T-helper 2 cell (primary cell): ENCODE results near the gene RAD51B.
"Not testable (repeated sequence)": the region's sequence is repeated elsewhere in the genome, so short reads cannot be mapped to it uniquely, and the experiment has no call there.

Source experiments
- DNase-seq, 5 experiments: peaks; one replicate each; pipeline versions ENCODE4 v3.0.0 to v3.0.0-alpha.2; 2012 to 2022

RAD51B gene

GRCh38 chr14:68084256-68084655, 264.7 kb downstream of the RAD51B start:
- no peak for DNase-seq

GRCh38 chr14:68085742-68086141, 266.2 kb downstream of the RAD51B start:
- DNase-seq: no peak

GRCh38 chr14:68088451-68088854, 268.9 kb downstream of the RAD51B start:
- DNase-seq: peak in 1 of 5 experiments; percentile 10

- no peak for DNase-seq
Measured at GRCh38 chr14:68089146-68089731, 269.7 kb downstream of the RAD51B start.

GRCh38 chr14:68094158-68094557, 274.6 kb downstream of the RAD51B start:
- no peak for DNase-seq

- DNase-seq: no peak
Measured at GRCh38 chr14:68094752-68095151, 275.2 kb downstream of the RAD51B start.

GRCh38 chr14:68097727-68098126, 278.1 kb downstream of the RAD51B start:
- DNase-seq: no peak

- DNase-seq: no peak
Measured at GRCh38 chr14:68098834-68099233, 279.3 kb downstream of the RAD51B start.

GRCh38 chr14:68099495-68100045, 280.0 kb downstream of the RAD51B start:
- DNase-seq: no peak

GRCh38 chr14:68101715-68102301, 282.2 kb downstream of the RAD51B start:
- peak in 1 of 5 experiments; percentile 11 for DNase-seq

GRCh38 chr14:68103853-68104252, 284.3 kb downstream of the RAD51B start:
- no peak for DNase-seq

- no peak for DNase-seq
Measured at GRCh38 chr14:68104518-68104917, 284.9 kb downstream of the RAD51B start.

- no peak for DNase-seq
Measured at GRCh38 chr14:68105816-68106215, 286.2 kb downstream of the RAD51B start.

- no peak for DNase-seq
Measured at GRCh38 chr14:68106456-68106855, 286.9 kb downstream of the RAD51B start.

- no peak for DNase-seq
Measured at GRCh38 chr14:68106905-68107304, 287.3 kb downstream of the RAD51B start.

- DNase-seq: no peak
Measured at GRCh38 chr14:68109132-68109900, 289.7 kb downstream of the RAD51B start.

GRCh38 chr14:68111097-68111852, 291.7 kb downstream of the RAD51B start:
- no peak for DNase-seq

GRCh38 chr14:68111853-68112270, 292.3 kb downstream of the RAD51B start:
- no peak for DNase-seq

GRCh38 chr14:68112442-68112841, 292.9 kb downstream of the RAD51B start:
- no peak for DNase-seq

GRCh38 chr14:68113343-68113930, 293.9 kb downstream of the RAD51B start:
- no peak for DNase-seq

- DNase-seq: not testable (repeated sequence)
Measured at GRCh38 chr14:68115952-68116351, 296.4 kb downstream of the RAD51B start.

GRCh38 chr14:68122651-68123050, 303.1 kb downstream of the RAD51B start:
- DNase-seq: no peak

GRCh38 chr14:68124050-68124449, 304.5 kb downstream of the RAD51B start:
- no peak for DNase-seq
